GM12892 (cell line): ENCODE results near the gene CCDC174.

Experiments
- POLR2A ChIP-seq: IDR thresholded peaks from 2 replicates; pipeline ENCODE4 v1.6.1; 2011; ENCODE audit warnings: low read depth, low read length, control low read depth
- POLR2AphosphoS5 ChIP-seq: IDR thresholded peaks from 2 replicates; pipeline ENCODE4 v1.6.1; 2011; ENCODE audit warnings: low read depth, low read length, control low read depth
- TAF1 ChIP-seq: IDR thresholded peaks from 2 replicates; pipeline ENCODE4 v1.6.1; 2011; ENCODE audit warnings: low read depth, mild to moderate bottlenecking, control low read depth, low read length, borderline replicate concordance

GRCh38 chr3:14634763-14635400 is 16.7 kb upstream of the CCDC174 start:
- TF ChIP-seq POLR2A: no peak
- TF ChIP-seq TAF1: no peak
- TF ChIP-seq POLR2AphosphoS5: no peak
